Stimulated activated CD8-positive, alpha-beta memory T cell treated with anti-CD3 and anti-CD28 coated beads, Interleukin-12 subunit alpha, Interleukin-12 subunit beta, amount 100 ng/mL, for 4 hours (primary cell): ENCODE results near the gene FAM83E.
"Not testable (repeated sequence)": the region's sequence is repeated elsewhere in the genome, so short reads cannot be mapped to it uniquely, and the experiment has no call there.

Experiments used
- DNase-seq: peaks from one replicate; pipeline ENCODE4 v3.0.0-alpha.2; 2020; ENCODE audit warnings: low read depth

FAM83E gene

GRCh38 chr19:48614436-48615230 is at the start of gene FAM83E:
Gene FAM83E, minus strand, starts transcription at chr19:48615076. Its CDS starts 1,704 bp downstream, at chr19:48613372.
- DNase-seq: no peak

GRCh38 chr19:48664476-48664875 is 49.6 kb upstream of the FAM83E start:
- no peak for DNase-seq

GRCh38 chr19:48663667-48664066 is 48.8 kb upstream of the FAM83E start:
- no peak for DNase-seq

GRCh38 chr19:48661711-48662090 is 46.8 kb upstream of the FAM83E start:
- DNase-seq: no peak

GRCh38 chr19:48660852-48661710 is 46.2 kb upstream of the FAM83E start:
- DNase-seq: peak; percentile 57

- no peak for DNase-seq
Observed at GRCh38 chr19:48659768-48660167, 44.9 kb upstream of the FAM83E start.

GRCh38 chr19:48658483-48658882 is 43.6 kb upstream of the FAM83E start:
- DNase-seq: no peak

- DNase-seq: not testable (repeated sequence)
Observed at GRCh38 chr19:48657828-48658227, 43.0 kb upstream of the FAM83E start.

- no peak for DNase-seq
Observed at GRCh38 chr19:48656840-48657474, 42.1 kb upstream of the FAM83E start.

GRCh38 chr19:48654299-48655059 is 39.6 kb upstream of the FAM83E start:
- no peak for DNase-seq

- no peak for DNase-seq
Observed at GRCh38 chr19:48651683-48652048, 36.8 kb upstream of the FAM83E start.

- no peak for DNase-seq
Observed at GRCh38 chr19:48650974-48651682, 36.3 kb upstream of the FAM83E start.

GRCh38 chr19:48648134-48648533 is 33.3 kb upstream of the FAM83E start:
- DNase-seq: no peak

GRCh38 chr19:48646722-48647216 is 31.9 kb upstream of the FAM83E start:
- DNase-seq: no peak

- peak; percentile 87 for DNase-seq
Observed at GRCh38 chr19:48646001-48646721, 31.3 kb upstream of the FAM83E start, which contains the start of gene CA11. Gene CA11, minus strand, starts transcription at chr19:48646187. Its CDS starts 555 bp downstream, at chr19:48645632.

- no peak for DNase-seq
Observed at GRCh38 chr19:48645620-48646000, 30.7 kb upstream of the FAM83E start.

- DNase-seq: no peak
Observed at GRCh38 chr19:48644839-48645619, 30.2 kb upstream of the FAM83E start.

GRCh38 chr19:48644355-48644754 is 29.5 kb upstream of the FAM83E start:
- no peak for DNase-seq

GRCh38 chr19:48642862-48643261 is 28.0 kb upstream of the FAM83E start:
- no peak for DNase-seq

GRCh38 chr19:48641850-48642249 is 27.0 kb upstream of the FAM83E start:
- no peak for DNase-seq
